ENCODE measurements around the gene CDS2. TPM values are rescaled to one million over a fixed set of nuclear protein-coding genes. Genes with fewer than 3 reads are reported as not detected.

CDS2 gene
- total and polyA plus RNA-seq, 11 donors, result 22.5 to 105 (median 83.1) TPM

GRCh38 chr20:5109276-5109675, 17.5 kb upstream of the CDS2 start:
- 77 to 87% (median 83%) methylated on average over 5 of the region's 5 CpGs for WGBS, 4 donors
- Histone ChIP-seq H3K27me3 (no peaks in the 10 kb centered on the region), H3K27ac (no peak overlapping the region), H3K36me3 (peaks cover 0 to 72% (median 68%) of the 10 kb centered on the region in 9 donors), H3K4me3 (no peak overlapping the region), H3K9me3 (no peaks in the 10 kb centered on the region), H3K4me1 (peaks cover 0 to 20% (median 10%) of the 10 kb centered on the region in 12 donors)
- ATAC-seq (no peak), DNase-seq (no peak)
- intact Hi-C loops (cut with DNase I), result loop anchor here in 3 of 10 donors (10.0 kb wide), 1 partner anchor 154 kb away; no protein-coding TSS in a partner anchor
- no peak for TF ChIP-seq CTCF (IDR thresholded peaks at IDR 0.05)
- TF ChIP-seq POLR2A (IDR thresholded peaks at IDR 0.05), result no peak

GRCh38 chr20:5113615-5113986, 13.2 kb upstream of the CDS2 start:
- Histone ChIP-seq H3K4me1 (peaks cover 0 to 34% (median 15%) of the 10 kb centered on the region in 12 donors), H3K36me3 (peaks cover 0 to 70% (median 62%) of the 10 kb centered on the region in 9 donors), H3K27ac (peak overlapping the region; percentile 80 to 98 (median 94)), H3K9me3 (no peaks in the 10 kb centered on the region), H3K4me3 (peak overlapping the region in 11 of 12 donors; percentile 55 to 99 (median 87)), H3K27me3 (no peaks in the 10 kb centered on the region)
- WGBS, 4 donors, result 22 to 32% (median 31%) methylated on average over 3 of the region's 3 CpGs
- TF ChIP-seq CTCF (IDR thresholded peaks at IDR 0.05), result no peak
- TF ChIP-seq POLR2A (IDR thresholded peaks at IDR 0.05), result no peak
- ATAC-seq, result no peak
- DNase-seq, result no peak
- intact Hi-C loops (cut with DNase I), result no loop called here

- no peaks in the 10 kb centered on the region for H3K27me3 ChIP-seq
- peaks cover 0 to 40% (median 21%) of the 10 kb centered on the region in 12 donors for H3K4me1 ChIP-seq
- no peaks in the 10 kb centered on the region for H3K9me3 ChIP-seq
- TF ChIP-seq CTCF (IDR thresholded peaks at IDR 0.05) (no peak), POLR2A (IDR thresholded peaks at IDR 0.05) (no peak)
- WGBS, 4 donors, result 27 to 86% (median 66%) methylated on average over 3 of the region's 3 CpGs
- H3K27ac ChIP-seq, result no peak overlapping the region
- intact Hi-C loops (cut with DNase I), result no loop called here
- peaks cover 0 to 62% (median 54%) of the 10 kb centered on the region in 9 donors for H3K36me3 ChIP-seq
- no peak overlapping the region for H3K4me3 ChIP-seq
- DNase-seq, result no peak
- no peak for ATAC-seq
Observed at GRCh38 chr20:5114403-5114802, 12.4 kb upstream of the CDS2 start.

GRCh38 chr20:5116875-5117274, 9.9 kb upstream of the CDS2 start:
- Histone ChIP-seq H3K4me3 (no peak overlapping the region), H3K4me1 (peaks cover 0 to 45% (median 22%) of the 10 kb centered on the region in 12 donors), H3K27ac (no peak overlapping the region), H3K27me3 (no peaks in the 10 kb centered on the region), H3K36me3 (peaks cover 0 to 43% (median 35%) of the 10 kb centered on the region in 9 donors), H3K9me3 (no peaks in the 10 kb centered on the region)
- no peak for TF ChIP-seq POLR2A (IDR thresholded peaks at IDR 0.05)
- ATAC-seq (no peak), DNase-seq (no peak)
- intact Hi-C loops (cut with DNase I), result no loop called here
- WGBS, 4 donors, result 49 to 84% (median 78%) methylated on average over 3 of the region's 3 CpGs
